Adrenal gland (tissue), 5 donors: ENCODE data around the gene ARHGEF16.

Experiments used
- POLR2A ChIP-seq, 2 donors: fragments of 450-650 bp; IDR thresholded peaks; one replicate each; pipeline ENCODE4 v1.6.1; 2017; ENCODE audit warnings: antibody characterized with exemption in 2 of 2, mild to moderate bottlenecking in 2 of 2, moderate library complexity in 1 of 2
- TF ChIP-seq, protein P1 (sequence below), 6 experiments: fragments of 450-650 bp in 4 of 6; fragments of 200-600 bp in 2 of 6; sonication (generic) in 1 of 6; IDR thresholded peaks; 1 replicate in 5 of 6; 2 replicates in 1 of 6; pipeline versions ENCODE4 v1.5.1 to v1.8.0; 2016 to 2021; ENCODE audit warnings: antibody characterized with exemption in 6 of 6, mild to moderate bottlenecking in 2 of 6, moderate library complexity in 1 of 6
- donor health status: DM: no; HTN: no; CAD: no.

DNA sequence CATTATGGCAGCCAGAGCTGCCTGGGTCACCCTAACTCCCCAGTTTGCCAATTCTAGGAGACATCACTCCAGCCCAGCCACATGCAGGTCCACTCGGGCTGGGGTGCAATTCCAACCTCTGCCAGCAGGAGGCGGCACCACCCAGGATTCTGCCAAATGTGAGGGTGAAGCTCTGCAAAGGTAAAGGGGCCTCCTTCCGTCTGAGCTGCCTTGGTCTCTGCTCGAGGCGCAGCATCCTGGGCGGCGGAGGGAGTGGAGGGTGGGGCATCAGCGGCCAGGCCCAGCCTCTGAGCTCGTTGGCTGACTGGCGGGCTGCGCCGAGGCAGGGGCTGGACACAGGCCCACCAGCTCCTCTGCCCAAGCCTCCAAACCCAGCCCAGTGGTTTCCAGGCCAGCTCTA lies 63.8 kb downstream of the ARHGEF16 start:
- TF ChIP-seq, protein P1, sequence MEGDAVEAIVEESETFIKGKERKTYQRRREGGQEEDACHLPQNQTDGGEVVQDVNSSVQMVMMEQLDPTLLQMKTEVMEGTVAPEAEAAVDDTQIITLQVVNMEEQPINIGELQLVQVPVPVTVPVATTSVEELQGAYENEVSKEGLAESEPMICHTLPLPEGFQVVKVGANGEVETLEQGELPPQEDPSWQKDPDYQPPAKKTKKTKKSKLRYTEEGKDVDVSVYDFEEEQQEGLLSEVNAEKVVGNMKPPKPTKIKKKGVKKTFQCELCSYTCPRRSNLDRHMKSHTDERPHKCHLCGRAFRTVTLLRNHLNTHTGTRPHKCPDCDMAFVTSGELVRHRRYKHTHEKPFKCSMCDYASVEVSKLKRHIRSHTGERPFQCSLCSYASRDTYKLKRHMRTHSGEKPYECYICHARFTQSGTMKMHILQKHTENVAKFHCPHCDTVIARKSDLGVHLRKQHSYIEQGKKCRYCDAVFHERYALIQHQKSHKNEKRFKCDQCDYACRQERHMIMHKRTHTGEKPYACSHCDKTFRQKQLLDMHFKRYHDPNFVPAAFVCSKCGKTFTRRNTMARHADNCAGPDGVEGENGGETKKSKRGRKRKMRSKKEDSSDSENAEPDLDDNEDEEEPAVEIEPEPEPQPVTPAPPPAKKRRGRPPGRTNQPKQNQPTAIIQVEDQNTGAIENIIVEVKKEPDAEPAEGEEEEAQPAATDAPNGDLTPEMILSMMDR (IDR thresholded peaks at IDR 0.05) = peak in 4 of 6 experiments; percentile 21 to 48 (median 40)
- TF ChIP-seq POLR2A (IDR thresholded peaks at IDR 0.05) = no peak
